Measurements from ENCODE around the gene FAM83D. TPM values are rescaled to one million over a fixed set of nuclear protein-coding genes. Genes with fewer than 3 reads are reported as not detected.
"Not testable (repeated sequence)": the region's sequence is repeated elsewhere in the genome, so short reads cannot be mapped to it uniquely, and the experiment has no call there.

FAM83D gene
- total and polyA plus RNA-seq, 7 donors, result 1.2 to 291 (median 14.9) TPM

GRCh38 chr20:38990728-38991127 is 64.5 kb downstream of the FAM83D start:
- Histone ChIP-seq H3K27me3 (no peaks in the 10 kb centered on the region), H3K9me3 (no peaks in the 10 kb centered on the region), H3K36me3 (peaks cover 2 to 43% (median 8%) of the 10 kb centered on the region in 4 donors), H3K27ac (no peak overlapping the region), H3K4me1 (peaks cover 0 to 35% (median 13%) of the 10 kb centered on the region in 4 donors), H3K4me3 (no peak overlapping the region)
- intact Hi-C loops (cut with DNase I), result no loop called here
- DNase-seq, result no peak
- WGBS, 2 donors, result 85 to 93% methylated on average over 1 of the region's 1 CpG
- TF ChIP-seq POLR2AphosphoS5 (IDR thresholded peaks at IDR 0.05) (no peak), POLR2A (IDR thresholded peaks at IDR 0.05) (no peak), CTCF (IDR thresholded peaks at IDR 0.05) (no peak), EP300 (IDR thresholded peaks at IDR 0.05) (no peak)

GRCh38 chr20:38991814-38992704 is 65.8 kb downstream of the FAM83D start:
- no peak for DNase-seq
- Histone ChIP-seq H3K27ac (peak overlapping the region in 1 of 4 donors; percentile 6), H3K27me3 (no peaks in the 10 kb centered on the region), H3K4me1 (peaks cover 0 to 21% (median under 1%) of the 10 kb centered on the region in 4 donors), H3K9me3 (no peaks in the 10 kb centered on the region), H3K36me3 (peaks cover 2 to 55% (median 10%) of the 10 kb centered on the region in 4 donors), H3K4me3 (no peak overlapping the region)
- TF ChIP-seq POLR2A (IDR thresholded peaks at IDR 0.05), result no peak
- TF ChIP-seq EP300 (IDR thresholded peaks at IDR 0.05), result no peak
- no peak for TF ChIP-seq POLR2AphosphoS5 (IDR thresholded peaks at IDR 0.05)
- no peak for TF ChIP-seq CTCF (IDR thresholded peaks at IDR 0.05)
- 69 to 78% methylated on average over 5 of the region's 5 CpGs for WGBS, 2 donors
- intact Hi-C loops (cut with DNase I), result no loop called here

- Histone ChIP-seq H3K36me3 (peaks cover 4 to 67% (median 27%) of the 10 kb centered on the region in 4 donors), H3K4me3 (no peak overlapping the region), H3K27ac (no peak overlapping the region), H3K4me1 (peaks cover 0 to 11% (median 0%) of the 10 kb centered on the region in 4 donors), H3K9me3 (no peaks in the 10 kb centered on the region), H3K27me3 (no peaks in the 10 kb centered on the region)
- intact Hi-C loops (cut with DNase I), result no loop called here
- no peak for DNase-seq
- TF ChIP-seq CTCF (IDR thresholded peaks at IDR 0.05), result no peak
- TF ChIP-seq EP300 (IDR thresholded peaks at IDR 0.05), result no peak
- TF ChIP-seq POLR2A (IDR thresholded peaks at IDR 0.05), result no peak
- no peak for TF ChIP-seq POLR2AphosphoS5 (IDR thresholded peaks at IDR 0.05)
- 78 to 88% methylated on average over 3 of the region's 3 CpGs for WGBS, 2 donors
Observed at GRCh38 chr20:38995536-38996044, 69.4 kb downstream of the FAM83D start.

- intact Hi-C loops (cut with DNase I), result not testable (repeated sequence)
Observed at GRCh38 chr20:38996866-38997265, 70.6 kb downstream of the FAM83D start.

GRCh38 chr20:38997622-38998021 is 71.4 kb downstream of the FAM83D start:
- peaks cover 0 to 5% (median 0%) of the 10 kb centered on the region in 4 donors for H3K4me1 ChIP-seq
- no peaks in the 10 kb centered on the region for H3K27me3 ChIP-seq
- intact Hi-C loops (cut with DNase I), result no loop called here
- TF ChIP-seq CTCF (IDR thresholded peaks at IDR 0.05) (no peak), POLR2A (IDR thresholded peaks at IDR 0.05) (no peak), POLR2AphosphoS5 (IDR thresholded peaks at IDR 0.05) (no peak), EP300 (IDR thresholded peaks at IDR 0.05) (no peak)
- no peak overlapping the region for H3K4me3 ChIP-seq
- peaks cover 8 to 82% (median 28%) of the 10 kb centered on the region in 4 donors for H3K36me3 ChIP-seq
- no peak for DNase-seq
- no peaks in the 10 kb centered on the region for H3K9me3 ChIP-seq
- H3K27ac ChIP-seq, result no peak overlapping the region
- 73 to 92% methylated on average over 8 of the region's 8 CpGs for WGBS, 2 donors

More at GRCh38 chr20:38996866-38997265, 70.6 kb downstream of the FAM83D start:
- peaks cover 8 to 74% (median 27%) of the 10 kb centered on the region in 4 donors for H3K36me3 ChIP-seq
- not testable (repeated sequence) for H3K27me3 ChIP-seq, DNase-seq, H3K4me3 ChIP-seq, H3K27ac ChIP-seq, H3K9me3 ChIP-seq
- 93 to 98% methylated on average over 1 of the region's 1 CpG for WGBS, 2 donors
- peaks cover 0 to 11% (median 0%) of the 10 kb centered on the region in 4 donors for H3K4me1 ChIP-seq

All from sigmoid colon (tissue), 7 donors.